WTC11 (cell line): ENCODE data around the gene PPP2R1B.

Source experiments
- CBFB ChIP-seq: sonication (generic); formaldehyde crosslinking; IDR thresholded peaks from 2 replicates; pipeline ENCODE4 v1.8.1; 2022; ENCODE audit warnings: mild to moderate bottlenecking, low read depth, missing genetic modification reagents
- CTCF ChIP-seq: fragments of 200-600 bp; IDR thresholded peaks from 2 replicates; pipeline ENCODE4 v1.8.0; 2022; ENCODE audit warnings: antibody characterized with exemption
- FOXJ3 ChIP-seq: sonication (generic); formaldehyde crosslinking; IDR thresholded peaks from 2 replicates; pipeline ENCODE4 v1.9.0; 2021; ENCODE audit warnings: missing genetic modification reagents, mild to moderate bottlenecking, borderline replicate concordance
- IRF2 ChIP-seq: sonication (generic); formaldehyde crosslinking; IDR thresholded peaks from 2 replicates; pipeline ENCODE4 v1.8.0; 2022; ENCODE audit warnings: low read depth, missing genetic modification reagents, borderline replicate concordance
- MXD4 ChIP-seq: fragments of 250-450 bp; sonication (Bioruptor Pico); IDR thresholded peaks from 2 replicates; pipeline ENCODE4 v1.8.0; 2021; ENCODE audit warnings: mild to moderate bottlenecking, moderate library complexity, borderline replicate concordance
- NR2C2 ChIP-seq: sonication (generic); formaldehyde crosslinking; IDR thresholded peaks from 2 replicates; pipeline ENCODE4 v1.8.0; 2022; ENCODE audit warnings: mild to moderate bottlenecking, missing genetic modification reagents
- PREB ChIP-seq: sonication (generic); formaldehyde crosslinking; IDR thresholded peaks from 2 replicates; pipeline ENCODE4 v1.8.1; 2022; ENCODE audit warnings: mild to moderate bottlenecking, missing genetic modification reagents, moderate library complexity, borderline replicate concordance
- RELA ChIP-seq: sonication (generic); formaldehyde crosslinking; IDR thresholded peaks from 2 replicates; pipeline ENCODE4 v1.8.1; 2022; ENCODE audit warnings: missing genetic modification reagents, mild to moderate bottlenecking, borderline replicate concordance
- SMAD4 ChIP-seq: sonication (generic); formaldehyde crosslinking; IDR thresholded peaks from 2 replicates; pipeline ENCODE4 v1.8.0; 2022; ENCODE audit warnings: mild to moderate bottlenecking, missing genetic modification reagents
- SOX15 ChIP-seq: fragments of 250-450 bp; sonication (Bioruptor Pico); IDR thresholded peaks from 2 replicates; pipeline ENCODE4 v1.9.0; 2021; ENCODE audit warnings: mild to moderate bottlenecking
- ZNF416 ChIP-seq: fragments of 250-450 bp; sonication (Bioruptor Pico); IDR thresholded peaks from 2 replicates; pipeline ENCODE4 v1.9.0; 2021; ENCODE audit warnings: mild to moderate bottlenecking, inconsistent platforms
- TF ChIP-seq, protein P1 (sequence below): fragments of 250-450 bp; sonication (Bioruptor Pico); IDR thresholded peaks from 2 replicates; pipeline ENCODE4 v2.1.2; 2022; ENCODE audit warnings: mild to moderate bottlenecking, moderate library complexity
- TF ChIP-seq, protein P2 (sequence below): sonication (generic); formaldehyde crosslinking; conservative IDR thresholded peaks from 2 replicates; pipeline ENCODE4 v1.8.1; 2022; ENCODE audit warnings: mild to moderate bottlenecking, missing genetic modification reagents

DNA sequence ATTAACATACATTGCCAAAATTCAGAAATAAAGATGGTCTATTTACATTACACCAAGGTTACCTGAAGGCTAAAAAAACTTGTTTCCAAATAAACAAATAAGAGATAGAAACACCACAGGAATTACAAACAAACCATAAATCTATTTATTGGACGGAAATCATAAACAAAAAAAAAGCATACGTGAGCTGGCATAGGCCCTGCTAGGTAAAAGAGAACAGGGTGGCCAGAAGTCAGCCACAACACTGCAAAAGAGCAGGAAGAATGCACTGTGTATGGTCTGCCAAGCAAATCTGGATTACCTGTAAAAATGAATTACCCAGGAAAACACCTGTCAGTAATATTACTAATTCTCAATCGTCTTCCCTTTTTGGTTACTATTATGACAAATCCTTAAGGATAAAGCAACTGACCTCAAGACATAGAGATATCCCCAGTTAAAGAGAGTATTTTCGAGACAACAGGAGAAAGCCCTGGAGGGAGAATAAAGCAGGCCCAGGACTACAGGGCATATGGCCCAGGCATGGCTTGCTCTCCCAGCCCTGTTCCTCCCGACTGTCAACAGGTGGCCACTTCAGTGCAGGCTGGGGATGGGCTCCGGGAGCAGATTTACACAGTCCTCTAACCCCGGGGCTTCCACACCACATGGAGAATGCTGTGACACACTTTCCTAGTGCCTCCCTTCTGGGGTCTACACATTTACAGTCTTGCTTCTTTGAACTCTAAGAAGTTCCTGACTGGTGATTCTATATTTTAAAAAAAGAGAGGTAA, 18.0 kb downstream of the PPP2R1B start:
- no peak for TF ChIP-seq CTCF
- TF ChIP-seq, protein P1, sequence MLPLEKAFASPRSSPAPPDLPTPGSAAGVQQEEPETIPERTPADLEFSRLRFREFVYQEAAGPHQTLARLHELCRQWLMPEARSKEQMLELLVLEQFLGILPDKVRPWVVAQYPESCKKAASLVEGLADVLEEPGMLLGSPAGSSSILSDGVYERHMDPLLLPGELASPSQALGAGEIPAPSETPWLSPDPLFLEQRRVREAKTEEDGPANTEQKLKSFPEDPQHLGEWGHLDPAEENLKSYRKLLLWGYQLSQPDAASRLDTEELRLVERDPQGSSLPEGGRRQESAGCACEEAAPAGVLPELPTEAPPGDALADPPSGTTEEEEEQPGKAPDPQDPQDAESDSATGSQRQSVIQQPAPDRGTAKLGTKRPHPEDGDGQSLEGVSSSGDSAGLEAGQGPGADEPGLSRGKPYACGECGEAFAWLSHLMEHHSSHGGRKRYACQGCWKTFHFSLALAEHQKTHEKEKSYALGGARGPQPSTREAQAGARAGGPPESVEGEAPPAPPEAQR (CRISPR knock-in tag): no peak
- no peak for TF ChIP-seq SOX15 (CRISPR knock-in tag)
- no peak for TF ChIP-seq IRF2 (CRISPR knock-in tag)
- TF ChIP-seq, protein P2, sequence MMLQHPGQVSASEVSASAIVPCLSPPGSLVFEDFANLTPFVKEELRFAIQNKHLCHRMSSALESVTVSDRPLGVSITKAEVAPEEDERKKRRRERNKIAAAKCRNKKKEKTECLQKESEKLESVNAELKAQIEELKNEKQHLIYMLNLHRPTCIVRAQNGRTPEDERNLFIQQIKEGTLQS (CRISPR knock-in tag): no peak
- no peak for TF ChIP-seq NR2C2 (CRISPR knock-in tag)
- no peak for TF ChIP-seq ZNF416 (CRISPR knock-in tag)
- no peak for TF ChIP-seq PREB (CRISPR knock-in tag)
- no peak for TF ChIP-seq RELA (CRISPR knock-in tag)
- TF ChIP-seq MXD4: no peak
- TF ChIP-seq SMAD4: no peak
- TF ChIP-seq CBFB (CRISPR knock-in tag): no peak
- no peak for TF ChIP-seq FOXJ3 (CRISPR knock-in tag)
